VCaP (cell line): Measurements from ENCODE around the gene EPB41L1.

ENCODE experiments used
- H3K27ac ChIP-seq: fragments of 450-650 bp; 2 replicates; pipeline ENCODE4 v1.5.1; 2017
- TF ChIP-seq, protein P1 (sequence below): fragments of 450-650 bp; conservative IDR thresholded peaks from 2 replicates; pipeline ENCODE4 v1.5.1; 2017; ENCODE audit warnings: mild to moderate bottlenecking, moderate library complexity

EPB41L1 gene

GRCh38 chr20:36240076-36240475 lies 85.5 kb downstream of the EPB41L1 start:
- TF ChIP-seq, protein P1, sequence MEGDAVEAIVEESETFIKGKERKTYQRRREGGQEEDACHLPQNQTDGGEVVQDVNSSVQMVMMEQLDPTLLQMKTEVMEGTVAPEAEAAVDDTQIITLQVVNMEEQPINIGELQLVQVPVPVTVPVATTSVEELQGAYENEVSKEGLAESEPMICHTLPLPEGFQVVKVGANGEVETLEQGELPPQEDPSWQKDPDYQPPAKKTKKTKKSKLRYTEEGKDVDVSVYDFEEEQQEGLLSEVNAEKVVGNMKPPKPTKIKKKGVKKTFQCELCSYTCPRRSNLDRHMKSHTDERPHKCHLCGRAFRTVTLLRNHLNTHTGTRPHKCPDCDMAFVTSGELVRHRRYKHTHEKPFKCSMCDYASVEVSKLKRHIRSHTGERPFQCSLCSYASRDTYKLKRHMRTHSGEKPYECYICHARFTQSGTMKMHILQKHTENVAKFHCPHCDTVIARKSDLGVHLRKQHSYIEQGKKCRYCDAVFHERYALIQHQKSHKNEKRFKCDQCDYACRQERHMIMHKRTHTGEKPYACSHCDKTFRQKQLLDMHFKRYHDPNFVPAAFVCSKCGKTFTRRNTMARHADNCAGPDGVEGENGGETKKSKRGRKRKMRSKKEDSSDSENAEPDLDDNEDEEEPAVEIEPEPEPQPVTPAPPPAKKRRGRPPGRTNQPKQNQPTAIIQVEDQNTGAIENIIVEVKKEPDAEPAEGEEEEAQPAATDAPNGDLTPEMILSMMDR = no peak
- H3K27ac ChIP-seq = no peak overlapping the region

GRCh38 chr20:36241678-36242077 lies 87.1 kb downstream of the EPB41L1 start:
- TF ChIP-seq, protein P1 = no peak
- no peak overlapping the region for H3K27ac ChIP-seq

- TF ChIP-seq, protein P1 = no peak
- H3K27ac ChIP-seq = no peak overlapping the region
Observed at GRCh38 chr20:36243726-36244125, 89.2 kb downstream of the EPB41L1 start.

GRCh38 chr20:36246401-36246800 lies 91.9 kb downstream of the EPB41L1 start:
- TF ChIP-seq, protein P1 = no peak
- no peak overlapping the region for H3K27ac ChIP-seq

DNA sequence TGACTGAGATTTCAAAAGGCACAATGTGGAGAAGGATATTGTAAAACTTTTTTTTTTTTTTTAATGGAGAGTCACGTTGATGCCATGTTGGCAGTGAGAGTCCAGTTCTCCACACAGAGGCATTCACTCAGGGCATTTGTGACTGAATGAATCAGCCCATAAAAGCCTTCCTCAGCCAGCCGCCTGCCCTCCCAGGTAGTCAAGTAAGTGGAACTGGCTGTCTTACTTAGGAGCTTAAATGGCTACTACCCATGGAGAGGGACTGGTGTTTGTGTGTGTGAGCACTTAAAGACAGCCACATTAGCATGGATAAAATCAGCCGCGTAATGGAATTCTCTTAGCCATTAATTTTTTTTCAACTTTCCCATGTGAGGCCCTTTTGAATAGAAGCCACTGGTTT lies 94.3 kb downstream of the EPB41L1 start:
- TF ChIP-seq, protein P1 = no peak
- H3K27ac ChIP-seq = no peak overlapping the region

DNA sequence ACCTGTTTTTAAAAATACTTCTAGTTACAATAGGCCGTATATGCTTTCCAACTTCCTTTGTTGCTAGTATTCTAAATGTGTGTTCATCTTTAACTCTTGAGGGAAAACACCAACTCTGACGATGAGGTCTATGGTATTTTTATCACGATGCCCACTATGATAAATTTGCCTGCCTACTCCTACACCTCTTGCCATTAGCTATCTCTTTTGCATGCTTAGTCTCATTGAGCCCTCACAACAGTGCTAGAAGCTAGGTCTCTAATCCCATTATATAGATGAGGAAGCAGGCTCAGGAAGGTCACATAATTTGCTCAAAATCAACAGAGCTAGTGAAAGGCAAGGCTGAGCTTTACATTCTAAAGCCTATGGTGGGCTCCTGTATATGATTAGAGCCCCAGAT lies 94.9 kb downstream of the EPB41L1 start:
- TF ChIP-seq, protein P1 = no peak
- H3K27ac ChIP-seq = no peak overlapping the region

- TF ChIP-seq, protein P1 = no peak
- no peak overlapping the region for H3K27ac ChIP-seq
Observed at GRCh38 chr20:36251426-36251825, 96.9 kb downstream of the EPB41L1 start.

- no peak overlapping the region for H3K27ac ChIP-seq
- TF ChIP-seq, protein P1 = no peak
Observed at GRCh38 chr20:36252511-36252910, 98.0 kb downstream of the EPB41L1 start.
